ENCODE results near the gene RDH5.
"Not testable (repeated sequence)": the region's sequence is repeated elsewhere in the genome, so short reads cannot be mapped to it uniquely, and the experiment has no call there.

DNA sequence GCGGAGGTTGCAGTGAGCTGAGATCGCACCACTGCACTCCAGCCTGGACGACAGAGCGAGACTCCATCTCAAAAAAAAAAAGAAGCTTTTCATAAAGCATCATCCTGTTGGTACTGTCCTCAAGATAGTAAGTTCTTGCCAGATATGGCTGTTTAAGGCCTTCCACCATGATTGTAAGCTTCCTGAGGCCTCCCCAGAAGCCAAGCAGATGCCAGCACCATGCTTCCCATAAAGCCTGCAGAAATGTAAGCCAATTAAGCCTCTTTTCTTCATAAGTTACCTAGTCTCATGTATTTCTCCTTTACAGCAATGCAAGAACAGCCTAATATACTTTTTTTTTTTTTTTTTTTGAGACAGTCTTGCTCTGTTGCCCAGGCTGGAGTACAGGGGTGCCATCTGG, 38.4 kb downstream of the RDH5 start:
- TF ChIP-seq, protein P1, sequence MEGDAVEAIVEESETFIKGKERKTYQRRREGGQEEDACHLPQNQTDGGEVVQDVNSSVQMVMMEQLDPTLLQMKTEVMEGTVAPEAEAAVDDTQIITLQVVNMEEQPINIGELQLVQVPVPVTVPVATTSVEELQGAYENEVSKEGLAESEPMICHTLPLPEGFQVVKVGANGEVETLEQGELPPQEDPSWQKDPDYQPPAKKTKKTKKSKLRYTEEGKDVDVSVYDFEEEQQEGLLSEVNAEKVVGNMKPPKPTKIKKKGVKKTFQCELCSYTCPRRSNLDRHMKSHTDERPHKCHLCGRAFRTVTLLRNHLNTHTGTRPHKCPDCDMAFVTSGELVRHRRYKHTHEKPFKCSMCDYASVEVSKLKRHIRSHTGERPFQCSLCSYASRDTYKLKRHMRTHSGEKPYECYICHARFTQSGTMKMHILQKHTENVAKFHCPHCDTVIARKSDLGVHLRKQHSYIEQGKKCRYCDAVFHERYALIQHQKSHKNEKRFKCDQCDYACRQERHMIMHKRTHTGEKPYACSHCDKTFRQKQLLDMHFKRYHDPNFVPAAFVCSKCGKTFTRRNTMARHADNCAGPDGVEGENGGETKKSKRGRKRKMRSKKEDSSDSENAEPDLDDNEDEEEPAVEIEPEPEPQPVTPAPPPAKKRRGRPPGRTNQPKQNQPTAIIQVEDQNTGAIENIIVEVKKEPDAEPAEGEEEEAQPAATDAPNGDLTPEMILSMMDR (IDR thresholded peaks at IDR 0.05): not testable (repeated sequence)
- TF ChIP-seq POLR2A (IDR thresholded peaks at IDR 0.05): not testable (repeated sequence)

Data from vagina (tissue), 2 donors.